GM12874 (cell line): ENCODE measurements around the gene LACC1.

Experiments used
- CTCF ChIP-seq: IDR thresholded peaks from 2 replicates; pipeline ENCODE4 v1.5.1; 2011; ENCODE audit warnings: low read depth, mild to moderate bottlenecking, control low read depth, low read length, moderate library complexity; ENCODE audit not compliant: insufficient read depth

The LACC1 gene

DNA sequence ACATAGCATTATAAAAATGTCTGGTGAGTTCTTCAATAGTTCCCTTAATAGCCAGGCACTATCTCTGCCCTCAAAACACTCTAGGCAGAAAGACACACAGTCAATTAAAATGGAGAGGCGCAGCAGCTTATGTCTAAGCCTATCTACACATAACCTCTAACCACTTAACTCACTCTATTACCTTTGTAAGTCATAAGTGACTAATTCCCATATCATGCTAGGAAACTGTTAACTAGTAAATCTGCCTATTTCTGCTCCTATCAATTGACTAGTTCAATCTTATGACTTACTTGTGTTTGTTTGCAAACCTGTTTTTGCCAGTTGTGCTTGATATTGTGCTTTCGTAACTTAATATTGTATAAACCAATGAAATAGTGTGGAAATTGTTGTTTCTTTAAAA is 3.3 kb upstream of the LACC1 start:
- TF ChIP-seq CTCF, result no peak

DNA sequence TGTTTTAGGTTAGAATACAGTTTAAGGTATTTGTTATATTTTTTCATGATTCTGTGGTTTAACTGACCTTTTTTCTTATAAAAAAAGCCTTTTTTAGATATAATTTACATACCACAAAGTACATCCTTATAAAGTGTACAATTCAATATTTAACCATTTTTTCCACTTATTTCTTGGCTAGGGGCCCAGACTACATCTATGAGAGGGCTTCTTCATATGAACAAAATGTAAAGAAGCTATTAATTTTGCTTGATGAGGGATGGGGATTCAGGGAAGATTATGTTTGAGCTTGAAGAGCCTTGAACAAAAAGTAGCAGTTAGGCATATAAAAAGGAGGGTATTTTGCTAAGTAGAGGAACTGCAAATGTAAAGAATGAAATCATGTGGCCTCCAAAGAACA is 2.4 kb upstream of the LACC1 start:
- TF ChIP-seq CTCF, result no peak

DNA sequence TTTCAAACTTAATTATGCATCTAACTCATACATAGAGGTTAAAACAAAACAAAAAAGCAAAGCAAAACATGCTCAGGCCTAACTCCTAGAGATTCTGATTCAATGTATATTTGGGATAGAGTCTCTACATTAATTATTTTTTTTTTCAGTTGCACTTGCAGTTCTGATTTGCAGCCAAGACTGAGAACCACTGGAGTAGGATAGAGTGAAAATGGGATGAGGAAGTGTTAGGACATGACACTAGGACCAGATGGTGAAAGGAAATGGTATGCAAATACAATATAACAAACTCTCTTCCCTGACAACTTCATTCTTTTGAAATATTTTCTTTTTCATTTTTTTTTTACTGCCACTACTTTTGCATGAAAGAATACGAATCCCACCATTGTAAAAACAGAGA is 1.9 kb upstream of the LACC1 start:
- TF ChIP-seq CTCF, result no peak

GRCh38 chr13:43878892-43879754 is 581 bp upstream of the LACC1 start, which contains the start of gene CCDC122:
Gene CCDC122, minus strand, starts transcription at chr13:43879740. Its CDS starts 10,364 bp downstream, at chr13:43869376.
- no peak for TF ChIP-seq CTCF

DNA sequence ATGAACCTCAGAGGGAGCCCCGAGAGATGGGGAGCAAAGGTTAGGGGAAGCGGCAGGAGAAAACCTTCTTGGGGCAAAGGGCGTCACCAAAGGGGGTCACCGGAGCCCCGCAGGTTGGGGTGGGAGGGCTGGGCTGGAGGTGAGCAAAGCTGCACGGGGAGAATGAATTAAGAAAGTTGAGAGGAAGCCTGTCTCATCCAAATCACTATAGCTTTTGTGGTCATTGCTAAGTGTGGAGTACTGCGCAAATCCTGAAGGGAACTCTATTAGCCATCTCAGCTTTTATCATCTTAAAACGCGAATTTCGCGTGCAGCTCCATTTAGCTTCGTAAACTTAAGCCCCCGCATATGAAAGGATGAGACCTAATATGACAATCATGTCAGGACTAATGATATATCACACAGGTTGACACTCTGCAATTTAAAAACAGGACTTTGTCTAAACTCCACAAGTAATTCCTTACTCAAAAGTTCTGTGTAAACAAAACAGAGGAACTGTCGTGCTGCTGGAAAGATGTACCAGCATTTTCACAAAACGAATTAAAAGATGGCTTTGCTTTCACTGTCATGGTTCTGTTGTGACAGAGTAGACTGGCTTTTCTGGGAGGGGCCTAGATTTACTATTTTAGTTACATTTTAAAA is 631 bp downstream of the LACC1 start:
- TF ChIP-seq CTCF, result no peak

DNA sequence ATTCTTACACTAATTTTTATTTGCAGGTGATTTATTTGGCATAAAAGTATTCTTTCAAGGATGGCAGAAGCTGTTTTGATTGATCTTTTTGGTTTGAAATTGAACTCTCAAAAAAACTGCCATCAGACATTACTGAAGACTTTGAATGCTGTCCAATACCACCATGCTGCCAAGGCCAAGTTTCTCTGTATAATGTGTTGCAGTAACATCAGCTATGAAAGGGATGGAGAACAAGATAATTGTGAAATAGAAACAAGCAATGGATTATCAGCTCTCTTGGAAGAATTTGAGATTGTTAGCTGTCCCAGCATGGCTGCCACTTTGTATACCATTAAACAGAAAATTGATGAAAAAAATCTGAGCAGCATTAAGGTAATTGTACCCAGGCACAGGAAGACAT is 1.2 kb downstream of the LACC1 start:
- TF ChIP-seq CTCF, result no peak

DNA sequence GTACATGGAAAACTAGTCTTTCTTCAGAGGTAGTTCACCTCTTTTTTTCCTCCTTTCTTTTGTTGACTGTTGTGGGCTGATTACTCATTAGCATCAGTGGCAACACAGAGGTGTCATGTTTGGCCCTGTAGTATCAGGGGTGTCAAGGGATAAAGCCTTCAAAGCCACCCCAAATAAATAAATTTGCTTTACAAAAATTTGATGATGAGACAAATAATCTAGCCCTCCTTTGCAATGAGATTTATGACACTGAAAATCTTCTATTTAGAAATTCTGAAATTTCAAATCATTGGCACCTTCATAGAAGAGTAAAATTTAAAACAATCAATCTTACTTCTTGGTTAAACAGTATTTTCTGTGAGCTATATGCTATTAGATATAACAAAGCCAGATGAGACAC is 1.9 kb downstream of the LACC1 start:
- TF ChIP-seq CTCF, result no peak
